GM21737 (cell line): ENCODE results near the gene TUBA3C.

ENCODE experiments used
- ATAC-seq: cut with Tn5 transposase; IDR thresholded peaks from one replicate; pipeline ENCODE4 v1.9.1; 2021; ENCODE audit warnings: mild to moderate bottlenecking, moderate library complexity; ENCODE audit not compliant: unreplicated experiment

Gene TUBA3C

GRCh38 chr13:19169496-19169895 lies 12.1 kb downstream of the TUBA3C start:
- no peak for ATAC-seq

- ATAC-seq = no peak
Observed at GRCh38 chr13:19161308-19161707, 20.3 kb downstream of the TUBA3C start.

- no peak for ATAC-seq
Observed at GRCh38 chr13:19159761-19160420, 21.7 kb downstream of the TUBA3C start.

- no peak for ATAC-seq
Observed at GRCh38 chr13:19159181-19159580, 22.4 kb downstream of the TUBA3C start.

GRCh38 chr13:19158526-19159174 lies 23.0 kb downstream of the TUBA3C start:
- ATAC-seq = no peak

- no peak for ATAC-seq
Observed at GRCh38 chr13:19158006-19158405, 23.6 kb downstream of the TUBA3C start.

- ATAC-seq = no peak
Observed at GRCh38 chr13:19157461-19157860, 24.2 kb downstream of the TUBA3C start.

- ATAC-seq = no peak
Observed at GRCh38 chr13:19156013-19156825, 25.4 kb downstream of the TUBA3C start.

- no peak for ATAC-seq
Observed at GRCh38 chr13:19155321-19155861, 26.2 kb downstream of the TUBA3C start.

- ATAC-seq = no peak
Observed at GRCh38 chr13:19154843-19155242, 26.8 kb downstream of the TUBA3C start.

GRCh38 chr13:19153782-19154450 lies 27.7 kb downstream of the TUBA3C start:
- ATAC-seq = no peak

- no peak for ATAC-seq
Observed at GRCh38 chr13:19152403-19152802, 29.2 kb downstream of the TUBA3C start.

- no peak for ATAC-seq
Observed at GRCh38 chr13:19151581-19152263, 29.9 kb downstream of the TUBA3C start.

GRCh38 chr13:19150712-19151228 lies 30.9 kb downstream of the TUBA3C start:
- no peak for ATAC-seq

- ATAC-seq = no peak
Observed at GRCh38 chr13:19150226-19150625, 31.4 kb downstream of the TUBA3C start.

GRCh38 chr13:19148561-19148960 lies 33.1 kb downstream of the TUBA3C start:
- no peak for ATAC-seq
